Measurements from ENCODE around the gene ATP8A2.

DNA sequence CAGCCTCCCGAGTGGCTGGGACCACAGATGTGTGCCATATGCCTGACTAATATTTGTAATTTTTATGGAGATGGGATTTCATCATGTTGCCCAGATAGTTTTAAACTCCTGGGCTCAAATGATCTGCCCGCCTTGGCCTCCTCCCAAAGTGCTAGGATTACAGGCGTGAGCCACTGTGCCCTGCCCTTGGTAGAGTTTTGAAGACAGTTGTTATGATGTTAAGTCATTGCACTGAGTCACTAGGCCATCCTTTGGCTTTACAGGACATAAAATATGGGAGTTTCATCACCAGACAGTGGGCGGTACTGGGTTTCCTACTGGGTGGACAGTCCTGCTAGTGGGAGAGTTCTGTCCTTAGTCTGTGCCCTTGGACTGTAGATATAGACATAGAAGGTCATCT is 282.5 kb downstream of the ATP8A2 start:
- TF ChIP-seq, protein P1, sequence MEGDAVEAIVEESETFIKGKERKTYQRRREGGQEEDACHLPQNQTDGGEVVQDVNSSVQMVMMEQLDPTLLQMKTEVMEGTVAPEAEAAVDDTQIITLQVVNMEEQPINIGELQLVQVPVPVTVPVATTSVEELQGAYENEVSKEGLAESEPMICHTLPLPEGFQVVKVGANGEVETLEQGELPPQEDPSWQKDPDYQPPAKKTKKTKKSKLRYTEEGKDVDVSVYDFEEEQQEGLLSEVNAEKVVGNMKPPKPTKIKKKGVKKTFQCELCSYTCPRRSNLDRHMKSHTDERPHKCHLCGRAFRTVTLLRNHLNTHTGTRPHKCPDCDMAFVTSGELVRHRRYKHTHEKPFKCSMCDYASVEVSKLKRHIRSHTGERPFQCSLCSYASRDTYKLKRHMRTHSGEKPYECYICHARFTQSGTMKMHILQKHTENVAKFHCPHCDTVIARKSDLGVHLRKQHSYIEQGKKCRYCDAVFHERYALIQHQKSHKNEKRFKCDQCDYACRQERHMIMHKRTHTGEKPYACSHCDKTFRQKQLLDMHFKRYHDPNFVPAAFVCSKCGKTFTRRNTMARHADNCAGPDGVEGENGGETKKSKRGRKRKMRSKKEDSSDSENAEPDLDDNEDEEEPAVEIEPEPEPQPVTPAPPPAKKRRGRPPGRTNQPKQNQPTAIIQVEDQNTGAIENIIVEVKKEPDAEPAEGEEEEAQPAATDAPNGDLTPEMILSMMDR (IDR thresholded peaks at IDR 0.05; ENCODE audit: insufficient read depth, low read depth, low read length), result no peak
- TF ChIP-seq EZH2 (IDR thresholded peaks at IDR 0.05; ENCODE audit: insufficient read depth, low read length), result no peak

Data from astrocyte (in vitro differentiated cells and primary cell).